Measurements from ENCODE around the gene CMYA5. TPM values are rescaled to one million over a fixed set of nuclear protein-coding genes. Genes with fewer than 3 reads are reported as not detected.

The CMYA5 gene
- total RNA-seq, 1 donor from 2014 or later: 1,210 TPM

GRCh38 chr5:79834098-79834753 lies 144.6 kb downstream of the CMYA5 start:
- peaks cover 39% of the 10 kb centered on the region for H3K4me1 ChIP-seq
- H3K9me3 ChIP-seq (replicated peaks): no peaks in the 10 kb centered on the region
- H3K4me3 ChIP-seq: no peak overlapping the region
- DNase-seq: no peak
- intact Hi-C loops (cut with micrococcal nuclease): no loop called here
- H3K36me3 ChIP-seq: no peaks in the 10 kb centered on the region
- no peak for TF ChIP-seq CTCF (IDR thresholded peaks at IDR 0.05; ENCODE audit: borderline replicate concordance)
- no peaks in the 10 kb centered on the region for H3K27me3 ChIP-seq (ENCODE audit: low read depth)
- peak overlapping the region; percentile 48 for H3K27ac ChIP-seq (replicated peaks)

DNA sequence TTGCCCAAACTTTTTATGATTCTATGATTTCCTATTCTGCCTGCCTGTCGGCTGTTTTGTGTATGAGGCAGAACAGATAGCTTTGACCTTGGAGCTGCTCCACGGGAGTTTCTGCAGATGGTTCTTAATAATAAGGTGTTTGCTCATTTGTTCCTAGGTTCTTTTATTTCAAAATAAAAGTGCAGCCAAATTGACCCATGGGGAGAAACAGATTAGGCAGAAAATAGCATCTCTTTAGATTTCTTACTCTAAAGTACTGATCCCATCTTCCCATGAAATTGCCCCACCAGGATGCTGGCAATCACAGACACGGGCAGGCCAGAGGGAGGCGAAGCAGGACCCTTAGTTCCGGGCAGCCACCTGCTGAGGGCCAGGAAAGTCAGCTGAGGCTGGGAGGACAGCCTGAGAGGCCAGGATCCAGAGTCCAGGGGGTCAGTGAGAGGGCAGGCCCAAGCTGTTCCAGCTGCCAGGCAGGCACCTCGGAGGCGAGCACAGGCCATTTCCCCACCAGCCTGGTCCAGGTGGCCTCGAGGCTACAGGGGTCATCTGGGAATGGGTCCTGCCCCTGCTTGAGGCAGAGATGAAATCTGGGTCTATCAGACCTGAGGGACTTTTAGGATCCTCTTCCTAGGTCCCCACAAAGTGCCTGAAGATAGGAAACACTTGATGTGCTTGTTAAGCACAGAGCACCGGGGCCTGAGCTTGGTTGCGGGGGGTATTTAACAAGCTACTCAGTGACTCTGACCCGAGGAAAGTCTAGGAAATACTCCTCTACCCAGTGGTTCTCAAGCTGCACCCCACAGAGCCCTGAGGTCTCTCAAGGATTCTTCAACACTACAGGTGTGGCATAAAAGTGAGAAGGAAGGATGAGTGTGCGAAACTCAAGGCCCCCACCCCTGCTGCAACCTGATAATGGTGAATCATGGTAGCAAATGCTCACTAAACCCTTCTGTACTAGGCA lies 145.4 kb downstream of the CMYA5 start:
- H3K27me3 ChIP-seq (ENCODE audit: low read depth): no peaks in the 10 kb centered on the region
- no peaks in the 10 kb centered on the region for H3K9me3 ChIP-seq (replicated peaks)
- peak overlapping the region; percentile 48 for H3K27ac ChIP-seq (replicated peaks)
- intact Hi-C loops (cut with micrococcal nuclease): no loop called here
- no peaks in the 10 kb centered on the region for H3K36me3 ChIP-seq
- H3K4me3 ChIP-seq: no peak overlapping the region
- no peak for TF ChIP-seq CTCF (IDR thresholded peaks at IDR 0.05; ENCODE audit: borderline replicate concordance)
- no peak for DNase-seq
- peaks cover 41% of the 10 kb centered on the region for H3K4me1 ChIP-seq

DNA sequence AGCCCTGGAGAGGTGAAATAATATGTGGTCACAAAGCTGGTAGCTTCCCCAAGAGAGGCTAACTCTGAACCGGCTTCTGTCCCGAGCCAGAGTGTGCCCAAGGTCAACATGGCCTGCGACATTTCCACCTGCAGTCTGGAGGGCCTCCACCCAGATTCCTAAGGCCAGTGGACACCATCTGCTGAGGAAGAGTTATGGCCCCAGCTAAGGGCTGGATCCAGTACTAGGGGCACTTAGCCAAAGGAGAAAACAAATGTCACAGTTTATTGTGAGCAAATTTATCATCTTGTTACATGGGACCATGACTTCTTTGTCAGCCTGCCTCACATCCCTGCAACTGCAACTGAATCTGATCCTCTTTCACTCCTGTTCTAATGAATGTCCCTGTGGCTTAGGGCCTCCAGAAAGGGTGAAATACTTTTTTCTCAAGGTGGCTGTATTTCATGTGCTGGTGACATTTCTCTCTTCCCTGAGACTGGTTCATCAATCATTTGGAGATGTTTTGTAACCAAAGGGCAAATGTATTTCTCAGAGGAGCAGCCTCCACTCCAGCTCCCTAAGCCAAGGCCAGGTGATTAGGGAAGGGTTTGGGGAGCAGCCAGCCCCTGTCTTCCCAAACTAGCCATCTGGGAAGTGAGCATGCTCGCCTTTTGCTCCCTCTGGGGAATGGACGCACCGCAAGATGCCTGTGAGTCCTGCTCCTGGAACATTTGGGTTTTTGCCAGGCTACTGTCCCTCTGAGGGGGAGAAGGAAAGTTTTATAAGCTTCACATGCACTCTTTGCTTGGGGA lies 148.3 kb downstream of the CMYA5 start:
- Histone ChIP-seq H3K4me3 (no peak overlapping the region), H3K27ac (replicated peaks) (no peak overlapping the region), H3K27me3 (ENCODE audit: low read depth) (no peaks in the 10 kb centered on the region), H3K9me3 (replicated peaks) (no peaks in the 10 kb centered on the region), H3K4me1 (peaks cover 33% of the 10 kb centered on the region), H3K36me3 (no peaks in the 10 kb centered on the region)
- intact Hi-C loops (cut with micrococcal nuclease): no loop called here
- TF ChIP-seq CTCF (IDR thresholded peaks at IDR 0.05; ENCODE audit: borderline replicate concordance): no peak
- DNase-seq: no peak

DNA sequence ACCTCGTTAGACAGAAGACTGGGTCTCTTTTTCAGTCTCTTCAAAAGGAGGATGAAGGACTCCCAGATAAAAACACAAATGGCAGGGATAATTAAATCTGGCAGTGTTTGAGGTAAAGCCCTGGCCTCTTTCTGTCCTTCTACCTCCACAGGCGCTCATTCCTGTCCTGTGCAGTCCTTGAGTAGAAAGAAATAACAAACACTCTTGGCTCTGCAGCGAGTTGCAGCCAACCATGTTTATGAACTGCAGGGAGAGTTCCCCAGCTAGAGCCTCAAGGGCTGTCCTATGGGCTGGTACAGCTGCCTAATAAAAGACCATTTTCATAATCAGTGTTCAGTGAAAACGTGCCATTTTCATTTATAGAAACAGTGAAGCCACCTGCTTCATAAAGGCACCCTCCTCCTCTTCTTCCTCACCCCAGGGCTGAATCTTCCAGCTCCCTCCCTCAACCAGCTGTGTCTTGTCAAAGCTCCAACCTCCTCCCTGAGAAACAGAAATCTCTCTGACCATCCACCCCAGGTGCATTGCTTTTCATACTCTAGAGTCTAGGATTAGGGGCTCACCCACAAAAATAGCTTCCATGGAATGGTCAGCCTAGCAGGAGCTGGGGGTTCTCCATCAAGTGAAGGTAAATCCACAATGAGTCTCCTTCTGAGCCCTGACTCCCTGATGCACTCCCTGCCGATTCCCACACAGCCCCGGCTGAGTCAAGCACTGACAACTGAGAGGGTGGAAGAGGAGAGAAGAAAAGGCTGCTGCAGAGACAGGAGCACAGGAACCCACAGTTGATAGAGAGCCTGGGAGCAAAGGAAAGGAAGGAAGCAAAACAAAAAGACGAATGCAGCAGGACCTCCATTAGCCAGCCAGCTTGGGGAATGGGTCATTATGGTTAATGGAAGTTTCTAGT lies 150.7 kb downstream of the CMYA5 start:
- intact Hi-C loops (cut with micrococcal nuclease): no loop called here
- no peak overlapping the region for H3K4me3 ChIP-seq
- H3K27ac ChIP-seq (replicated peaks): peak overlapping the region; percentile 9

More for the DNA sequence above, 150.7 kb downstream of the CMYA5 start:
- no peaks in the 10 kb centered on the region for H3K27me3 ChIP-seq (ENCODE audit: low read depth)
- no peaks in the 10 kb centered on the region for H3K9me3 ChIP-seq (replicated peaks)
- DNase-seq: no peak
- H3K36me3 ChIP-seq: no peaks in the 10 kb centered on the region
- no peak for TF ChIP-seq CTCF (IDR thresholded peaks at IDR 0.05; ENCODE audit: borderline replicate concordance)
- peaks cover 23% of the 10 kb centered on the region for H3K4me1 ChIP-seq

All from left ventricle myocardium inferior (tissue), 1 donor.